Measurements from ENCODE around the gene ESRRB.

- no peak for TF ChIP-seq CTCF (IDR thresholded peaks at IDR 0.05)
- TF ChIP-seq POLR2A (IDR thresholded peaks at IDR 0.05), result no peak
These were observed 149.3 kb downstream of the ESRRB start for GRCh38 chr14:76525106-76525821.

All from transverse colon (tissue), 3 donors.